ENCODE results near the gene OXGR1.

The OXGR1 gene

DNA sequence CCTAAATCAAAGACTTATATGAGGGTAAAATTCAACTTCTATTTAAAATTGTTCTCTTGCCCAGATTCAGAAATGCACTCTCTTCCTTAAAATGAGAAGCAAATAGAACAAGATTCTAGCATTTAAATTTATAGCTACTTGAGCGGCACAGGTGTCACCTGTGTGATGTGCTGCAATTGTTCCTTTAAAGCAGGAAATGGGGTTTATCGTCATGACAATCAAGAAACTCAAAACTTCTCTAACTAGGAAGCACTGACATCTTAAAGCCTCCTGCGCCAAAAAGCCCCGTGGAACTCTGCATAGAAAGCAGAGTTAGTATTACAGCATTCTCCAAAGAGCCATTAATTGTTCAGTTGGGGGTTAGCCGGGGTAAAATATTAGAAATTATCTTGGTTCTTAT lies 2.6 kb upstream of the OXGR1 start:
- TF ChIP-seq GATA2 (IDR thresholded peaks at IDR 0.05; ENCODE audit: low read depth, low read length) = no peak
- TF ChIP-seq GATA3 (IDR thresholded peaks at IDR 0.05; ENCODE audit: low read depth, low read length) = no peak

DNA sequence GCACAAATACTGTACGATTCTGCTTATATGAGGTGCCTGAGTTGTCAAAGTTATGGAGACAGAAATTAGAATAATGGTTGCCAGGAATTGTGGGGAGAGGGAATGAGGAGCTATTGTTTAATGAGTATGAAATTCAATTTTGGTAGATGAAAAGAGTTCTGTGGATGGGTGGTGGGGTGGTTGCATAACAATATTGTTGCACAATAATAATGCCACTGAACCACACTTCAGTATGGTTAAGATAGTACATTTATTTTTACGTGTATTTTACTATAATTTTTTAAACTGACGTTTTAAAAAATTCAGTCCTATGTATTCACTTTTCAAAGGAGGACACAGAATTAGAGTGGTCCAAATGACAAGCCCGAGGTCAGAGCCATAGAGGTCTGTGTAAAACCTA lies 1.8 kb upstream of the OXGR1 start:
- TF ChIP-seq GATA2 (IDR thresholded peaks at IDR 0.05; ENCODE audit: low read depth, low read length) = no peak
- no peak for TF ChIP-seq GATA3 (IDR thresholded peaks at IDR 0.05; ENCODE audit: low read depth, low read length)

DNA sequence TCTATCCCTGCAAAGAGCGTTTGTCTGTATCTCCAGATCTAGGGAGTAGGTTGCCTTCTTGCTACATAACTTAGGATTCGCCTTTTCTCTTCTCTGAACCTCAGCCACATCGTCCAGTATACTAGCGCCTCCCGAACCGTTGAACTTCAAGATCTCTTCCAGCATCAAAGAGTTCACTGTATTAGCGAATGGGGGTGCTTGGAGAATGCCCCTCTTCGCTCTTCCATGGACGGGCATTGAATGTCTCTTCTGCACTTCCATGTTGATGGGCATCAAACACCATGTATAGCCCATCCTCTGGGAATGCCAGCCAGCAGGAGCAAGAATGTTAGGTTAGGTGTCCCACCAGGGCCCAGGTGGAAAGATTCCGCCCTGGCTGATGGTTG lies 575 bp upstream of the OXGR1 start:
- TF ChIP-seq GATA3 (IDR thresholded peaks at IDR 0.05; ENCODE audit: low read depth, low read length) = no peak
- no peak for TF ChIP-seq GATA2 (IDR thresholded peaks at IDR 0.05; ENCODE audit: low read depth, low read length)

DNA sequence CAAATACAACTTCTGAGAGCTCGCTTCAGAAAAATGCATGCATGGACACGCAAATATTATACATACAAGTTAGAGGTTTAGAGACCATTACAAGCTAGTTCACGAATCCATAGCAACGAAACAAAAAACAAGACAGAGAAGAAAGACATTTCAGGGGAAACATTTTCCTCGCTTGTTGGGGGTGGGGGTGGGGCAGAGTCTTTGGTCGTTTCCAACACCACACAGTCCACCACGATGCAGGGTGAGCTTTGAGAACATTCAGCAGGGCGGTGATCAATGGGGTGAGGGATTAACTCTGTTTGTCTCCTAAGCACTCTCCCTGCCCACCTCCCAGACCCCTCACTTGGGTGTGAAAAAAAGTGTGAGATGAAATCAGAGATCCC lies 651 bp downstream of the OXGR1 start:
- TF ChIP-seq GATA3 (IDR thresholded peaks at IDR 0.05; ENCODE audit: low read depth, low read length) = no peak
- TF ChIP-seq GATA2 (IDR thresholded peaks at IDR 0.05; ENCODE audit: low read depth, low read length) = no peak

DNA sequence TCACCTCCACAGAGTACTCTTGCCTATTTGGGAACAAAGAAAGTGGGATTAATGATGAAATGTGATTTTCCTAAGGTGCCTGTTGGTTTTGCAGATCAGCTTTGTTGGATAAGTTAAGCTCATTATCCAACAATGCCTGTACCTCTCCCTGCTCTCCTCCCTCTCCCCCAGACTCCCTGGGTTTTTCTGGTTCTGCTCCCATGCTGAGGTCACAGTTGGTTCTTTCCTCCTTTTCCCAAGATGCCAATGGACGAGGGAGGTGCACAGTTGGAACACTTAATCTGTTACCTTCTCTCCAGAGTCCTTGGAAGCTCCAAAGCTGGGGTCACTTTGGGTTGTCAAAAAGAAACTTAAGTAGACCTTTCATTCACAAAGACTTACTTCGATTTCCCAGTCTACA lies 1.6 kb downstream of the OXGR1 start:
- TF ChIP-seq GATA2 (IDR thresholded peaks at IDR 0.05; ENCODE audit: low read depth, low read length) = no peak
- TF ChIP-seq GATA3 (IDR thresholded peaks at IDR 0.05; ENCODE audit: low read depth, low read length) = no peak

DNA sequence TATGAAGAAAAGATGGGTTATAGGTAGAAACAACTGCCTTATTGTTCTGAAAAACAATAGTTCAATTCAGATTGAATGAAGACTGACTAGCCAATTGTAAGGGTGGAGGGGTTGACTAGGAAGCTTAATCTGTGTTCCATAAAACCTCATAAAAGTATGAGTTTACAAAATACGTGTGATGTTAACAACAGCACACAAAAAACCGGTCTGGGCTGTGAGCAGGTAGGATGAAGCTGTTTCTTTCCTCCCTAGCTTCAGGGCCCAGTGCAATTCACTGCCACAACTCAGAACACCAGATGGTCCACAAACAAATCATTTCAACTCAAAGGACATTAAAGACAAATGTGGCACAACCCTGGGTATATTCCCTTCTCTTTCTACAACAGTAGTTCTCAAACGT lies 3.2 kb downstream of the OXGR1 start:
- TF ChIP-seq GATA3 (IDR thresholded peaks at IDR 0.05; ENCODE audit: low read depth, low read length) (no peak), GATA2 (IDR thresholded peaks at IDR 0.05; ENCODE audit: low read depth, low read length) (no peak)

DNA sequence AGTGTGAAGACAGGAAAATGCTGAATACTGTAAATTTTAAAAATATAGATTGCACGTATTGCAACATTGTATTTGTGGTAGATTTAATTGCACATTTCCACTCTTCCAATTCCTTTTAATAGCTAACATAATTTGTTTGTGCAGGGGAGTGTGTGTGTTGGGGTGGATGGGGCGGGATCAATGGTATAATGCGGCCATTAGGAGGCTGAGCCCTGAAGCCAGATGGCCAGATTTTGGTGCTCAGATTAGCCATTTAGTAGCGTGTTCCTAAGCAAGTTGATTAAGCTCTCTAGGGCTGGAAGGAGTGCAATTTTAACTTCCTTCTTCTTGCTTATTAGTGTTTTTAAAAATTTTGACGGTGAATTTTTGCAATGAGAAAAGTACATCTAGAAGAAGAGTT lies 5.8 kb downstream of the OXGR1 start:
- TF ChIP-seq GATA3 (IDR thresholded peaks at IDR 0.05; ENCODE audit: low read depth, low read length) = no peak
- peak; percentile 41 for TF ChIP-seq GATA2 (IDR thresholded peaks at IDR 0.05; ENCODE audit: low read depth, low read length)

DNA sequence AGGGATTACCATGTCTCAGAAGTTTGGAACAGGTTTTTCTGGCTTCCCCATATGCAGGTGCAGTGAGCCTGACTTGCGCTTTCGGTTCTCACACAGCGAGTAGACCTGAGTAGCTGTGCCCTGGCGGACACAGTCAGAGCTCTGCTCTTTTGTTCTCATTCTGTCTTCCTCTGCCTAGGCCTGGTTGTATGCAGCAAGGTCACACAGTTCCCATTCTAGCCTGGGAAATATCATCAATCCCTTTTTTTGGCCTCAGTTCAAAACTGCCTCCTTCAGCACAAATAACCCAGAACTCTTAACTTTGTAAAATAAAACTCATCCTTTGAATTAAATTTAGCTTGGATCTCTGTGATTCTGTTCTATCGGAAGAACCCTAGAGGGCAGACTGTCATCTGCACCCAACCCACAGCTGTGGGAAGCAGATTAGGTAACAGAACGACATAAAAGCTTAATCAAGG lies 10.2 kb downstream of the OXGR1 start:
- TF ChIP-seq GATA2 (IDR thresholded peaks at IDR 0.05; ENCODE audit: low read depth, low read length) (peak; percentile 35; the same call in 1 of the 2 replicates), GATA3 (IDR thresholded peaks at IDR 0.05; ENCODE audit: low read depth, low read length) (no peak)

DNA sequence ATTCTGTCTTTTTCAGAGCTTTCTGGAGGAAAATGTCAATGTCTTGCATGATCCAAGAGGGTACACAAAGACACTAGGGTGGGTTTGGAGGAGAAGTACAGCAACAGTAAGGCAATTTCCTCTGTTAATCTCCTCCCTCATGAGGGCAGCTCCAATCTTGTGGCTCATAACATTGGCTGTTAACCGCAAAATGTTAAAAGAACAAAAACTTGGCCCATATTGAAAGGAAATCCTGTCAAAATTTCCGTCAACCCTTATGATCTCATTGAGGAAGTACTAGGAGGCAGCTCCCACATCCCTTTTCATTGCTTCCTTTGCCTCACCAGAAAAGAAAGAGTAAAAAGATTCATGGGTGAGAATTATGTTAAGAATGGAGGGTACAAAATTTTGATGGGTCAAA lies 11.6 kb downstream of the OXGR1 start:
- no peak for TF ChIP-seq GATA3 (IDR thresholded peaks at IDR 0.05; ENCODE audit: low read depth, low read length)
- no peak for TF ChIP-seq GATA2 (IDR thresholded peaks at IDR 0.05; ENCODE audit: low read depth, low read length)

DNA sequence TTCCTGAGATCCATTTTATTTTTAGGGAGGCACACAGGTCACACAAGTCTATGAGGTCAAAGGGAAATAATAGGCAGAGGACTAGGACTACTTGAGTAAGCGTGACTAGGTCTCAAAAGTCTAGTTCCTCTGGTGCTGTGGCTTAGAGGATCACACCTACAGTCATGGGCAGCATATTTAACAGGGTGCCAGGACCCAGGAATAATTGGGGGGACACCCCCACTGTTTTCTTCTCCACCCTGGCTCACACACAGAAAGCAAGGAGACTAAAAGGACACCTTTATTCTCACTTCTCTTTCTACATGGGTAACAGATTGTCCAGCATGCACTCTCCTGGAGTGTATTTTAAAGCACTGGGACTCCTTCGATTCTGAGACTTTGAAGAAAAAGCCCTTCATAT lies 26.2 kb downstream of the OXGR1 start:
- TF ChIP-seq GATA3 (IDR thresholded peaks at IDR 0.05; ENCODE audit: low read depth, low read length) (no peak), GATA2 (IDR thresholded peaks at IDR 0.05; ENCODE audit: low read depth, low read length) (no peak)

DNA sequence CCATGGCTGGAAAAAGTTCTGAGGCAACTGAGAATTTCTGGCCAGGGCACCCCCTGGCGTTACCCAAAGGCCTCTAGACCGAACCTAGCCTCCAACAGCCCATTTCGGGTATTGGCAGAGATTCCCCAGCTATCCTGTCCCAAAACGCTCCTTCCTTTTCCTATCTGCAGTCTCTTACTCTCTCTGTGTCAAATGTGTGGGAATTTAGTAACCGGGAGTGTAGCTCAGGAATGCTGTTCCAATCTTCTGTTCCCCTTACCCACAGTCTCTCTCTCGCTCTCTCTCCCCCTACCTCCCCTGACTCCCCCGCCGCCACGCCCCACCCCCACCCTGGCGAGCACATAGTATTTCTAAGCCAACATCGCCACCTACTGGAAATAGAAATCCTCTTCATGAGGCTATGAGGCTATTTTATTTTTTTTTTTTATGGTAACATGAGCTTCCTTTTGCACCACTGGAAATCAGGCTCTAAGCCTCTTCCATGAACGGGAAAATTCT lies 27.0 kb downstream of the OXGR1 start:
- no peak for TF ChIP-seq GATA2 (IDR thresholded peaks at IDR 0.05; ENCODE audit: low read depth, low read length)
- TF ChIP-seq GATA3 (IDR thresholded peaks at IDR 0.05; ENCODE audit: low read depth, low read length) = no peak

DNA sequence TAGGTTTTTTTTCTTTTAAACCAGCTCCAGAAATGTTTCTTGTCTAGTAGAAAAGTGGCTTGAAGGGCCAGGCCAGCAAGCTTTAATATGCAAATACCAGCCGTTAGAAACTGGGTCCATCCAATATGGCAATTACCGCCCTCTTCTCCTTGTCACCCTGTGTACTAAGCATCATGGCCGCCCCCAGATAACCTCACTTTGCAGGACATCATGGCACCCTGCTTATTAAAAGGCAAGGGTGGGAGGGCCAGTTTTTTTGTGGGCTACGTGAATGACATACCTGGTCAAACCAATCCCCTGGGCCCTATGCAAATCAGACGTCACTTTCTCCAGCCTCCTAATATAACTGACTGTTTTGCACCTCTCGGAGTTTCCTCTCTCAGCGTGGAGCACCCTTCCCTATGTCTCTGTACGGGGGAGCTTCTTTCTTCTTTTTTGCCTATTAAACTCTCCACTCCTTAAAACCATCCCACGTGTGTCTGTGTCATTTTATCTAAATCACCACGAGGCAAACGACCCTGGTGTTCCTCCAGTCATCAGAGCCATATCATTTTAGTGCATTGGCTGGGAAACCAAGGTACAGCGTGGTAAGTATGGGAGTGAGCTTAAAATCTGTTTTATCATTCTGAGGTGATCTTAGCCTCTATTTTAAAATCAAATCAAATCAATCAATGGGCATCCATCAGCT lies 27.7 kb downstream of the OXGR1 start:
- TF ChIP-seq GATA2 (IDR thresholded peaks at IDR 0.05; ENCODE audit: low read depth, low read length) = no peak
- no peak for TF ChIP-seq GATA3 (IDR thresholded peaks at IDR 0.05; ENCODE audit: low read depth, low read length)

DNA sequence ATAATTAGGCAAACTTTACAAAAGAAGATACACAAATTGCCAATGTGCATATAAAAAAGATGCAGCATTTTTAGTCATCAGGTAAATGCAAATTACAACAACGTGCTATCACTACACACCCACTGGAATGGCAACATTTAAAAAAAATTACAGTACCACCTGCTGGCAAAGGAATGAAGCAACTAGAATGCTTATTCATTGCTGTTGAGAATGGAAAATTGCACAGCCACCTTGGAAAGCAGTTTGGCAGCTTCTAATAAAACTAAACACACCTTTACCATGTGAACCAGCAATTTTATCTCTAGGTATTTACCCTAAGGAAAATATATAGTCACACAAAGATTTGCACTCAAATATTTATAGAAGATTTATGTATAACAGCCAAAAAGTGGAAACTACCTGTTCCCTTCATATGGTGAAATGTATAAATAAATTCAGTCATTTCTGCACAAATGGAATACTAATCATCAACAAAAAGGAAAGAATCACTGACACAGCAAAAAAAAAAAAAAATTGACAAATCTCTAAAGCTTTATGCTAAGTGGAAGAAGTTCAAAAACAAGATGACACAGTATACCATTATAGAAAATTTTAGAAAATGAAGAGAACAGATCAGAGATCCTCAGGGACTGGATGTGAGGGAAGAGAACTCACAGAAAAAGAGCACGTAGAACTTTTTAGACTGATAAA lies 30.3 kb downstream of the OXGR1 start:
- TF ChIP-seq GATA3 (IDR thresholded peaks at IDR 0.05; ENCODE audit: low read depth, low read length) (no peak), GATA2 (IDR thresholded peaks at IDR 0.05; ENCODE audit: low read depth, low read length) (no peak)

DNA sequence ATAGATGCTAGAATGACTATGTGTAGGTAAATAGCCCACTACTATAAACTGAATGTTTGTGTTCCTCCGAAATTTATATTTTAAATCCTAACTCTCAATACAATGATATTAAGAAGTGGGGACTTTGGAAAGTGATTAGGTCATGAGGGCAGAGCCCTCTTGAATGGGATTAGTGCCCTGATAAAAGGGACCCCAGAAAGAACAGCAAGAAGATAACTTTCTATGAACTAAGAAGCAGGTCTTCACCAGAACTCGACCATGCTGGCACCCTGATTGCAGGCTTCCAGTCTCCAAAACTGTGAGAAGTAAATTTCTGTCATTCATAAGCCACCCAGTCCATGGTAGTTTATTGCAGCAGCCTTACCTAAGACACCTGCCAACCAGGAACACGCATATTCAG lies 33.9 kb downstream of the OXGR1 start:
- TF ChIP-seq GATA2 (IDR thresholded peaks at IDR 0.05; ENCODE audit: low read depth, low read length) = no peak
- no peak for TF ChIP-seq GATA3 (IDR thresholded peaks at IDR 0.05; ENCODE audit: low read depth, low read length)

DNA sequence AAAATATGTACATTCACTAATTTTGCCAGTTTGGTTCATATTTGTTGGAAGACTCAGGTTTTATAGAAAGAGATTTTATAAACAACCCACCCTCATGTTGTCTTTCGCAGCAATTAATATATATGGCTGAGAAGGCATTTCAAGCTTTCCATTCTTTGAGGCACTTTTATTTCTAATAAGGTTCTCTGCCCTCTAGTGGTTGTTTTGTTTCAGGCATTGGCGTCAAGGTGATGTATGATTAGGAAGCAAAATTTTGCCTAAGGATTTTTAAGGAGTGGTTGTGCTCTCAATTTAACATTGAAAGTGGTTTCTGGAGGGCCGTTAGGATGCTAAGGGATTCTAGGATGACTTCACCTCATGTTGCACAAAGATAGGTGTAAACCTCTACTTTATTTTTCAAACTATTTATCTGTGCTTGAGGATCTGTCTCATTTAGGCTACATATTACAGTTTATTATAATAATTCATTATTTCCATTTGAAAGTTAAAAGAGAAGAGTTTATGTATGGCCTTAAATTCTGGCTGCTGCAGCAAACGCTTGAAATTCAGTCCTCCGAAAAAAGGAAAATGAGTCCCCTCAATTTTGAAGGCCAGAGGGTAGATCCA lies 35.9 kb downstream of the OXGR1 start:
- TF ChIP-seq GATA3 (IDR thresholded peaks at IDR 0.05; ENCODE audit: low read depth, low read length) (no peak), GATA2 (IDR thresholded peaks at IDR 0.05; ENCODE audit: low read depth, low read length) (no peak)

All from SH-SY5Y (cell line).